LNCAP (cell line): Measurements from ENCODE around the gene BMP2K.

Source experiments
- CTCF ChIP-seq: fragments of 450-650 bp; IDR thresholded peaks from 2 replicates; pipeline ENCODE4 v1.5.1; 2017; ENCODE audit warnings: mild to moderate bottlenecking

BMP2K gene

GRCh38 chr4:78885598-78885997 is 109.4 kb downstream of the BMP2K start:
- no peak for TF ChIP-seq CTCF

- TF ChIP-seq CTCF, result no peak
Measured at GRCh38 chr4:78889955-78890354, 113.8 kb downstream of the BMP2K start.

GRCh38 chr4:78899302-78899701 is 123.2 kb downstream of the BMP2K start:
- no peak for TF ChIP-seq CTCF

GRCh38 chr4:78901882-78902281 is 125.7 kb downstream of the BMP2K start:
- TF ChIP-seq CTCF, result no peak

GRCh38 chr4:78902298-78902697 is 126.1 kb downstream of the BMP2K start:
- TF ChIP-seq CTCF, result no peak

- no peak for TF ChIP-seq CTCF
Measured at GRCh38 chr4:78904143-78904542, 128.0 kb downstream of the BMP2K start.

GRCh38 chr4:78907638-78908037 is 131.5 kb downstream of the BMP2K start:
- TF ChIP-seq CTCF, result no peak

GRCh38 chr4:78910612-78911011 is 134.5 kb downstream of the BMP2K start:
- TF ChIP-seq CTCF, result no peak
